Measurements from ENCODE around the gene IGSF10. TPM values are rescaled to one million over a fixed set of nuclear protein-coding genes. Genes with fewer than 3 reads are reported as not detected.

Gene IGSF10
- total RNA-seq, 1 donor from 2014 or later: under 0.01 TPM

- DNase-seq (ENCODE audit: low read depth): no peak
- no peaks in the 10 kb centered on the region for H3K27me3 ChIP-seq (ENCODE audit: control insufficient read depth, insufficient read depth, low read length)
- H3K36me3 ChIP-seq (ENCODE audit: control insufficient read depth, insufficient read depth, low read length): no peaks in the 10 kb centered on the region
- TF ChIP-seq CTCF (IDR thresholded peaks at IDR 0.05; ENCODE audit: insufficient read depth, low read length, poor library complexity, severe bottlenecking): no peak
- H3K4me3 ChIP-seq (ENCODE audit: low read depth, low read length): no peak overlapping the region
Observed at GRCh38 chr3:151480492-151480891, 19.6 kb upstream of the IGSF10 start.

GRCh38 chr3:151479452-151479851 is 18.6 kb upstream of the IGSF10 start:
- H3K36me3 ChIP-seq (ENCODE audit: control insufficient read depth, insufficient read depth, low read length): no peaks in the 10 kb centered on the region

GRCh38 chr3:151478335-151478697 is 17.5 kb upstream of the IGSF10 start:
- TF ChIP-seq CTCF (IDR thresholded peaks at IDR 0.05; ENCODE audit: insufficient read depth, low read length, poor library complexity, severe bottlenecking): no peak
- Histone ChIP-seq H3K27me3 (ENCODE audit: control insufficient read depth, insufficient read depth, low read length) (no peaks in the 10 kb centered on the region), H3K36me3 (ENCODE audit: control insufficient read depth, insufficient read depth, low read length) (no peaks in the 10 kb centered on the region), H3K4me3 (ENCODE audit: low read depth, low read length) (no peak overlapping the region)
- no peak for DNase-seq (ENCODE audit: low read depth)

More at GRCh38 chr3:151479452-151479851, 18.6 kb upstream of the IGSF10 start:
- TF ChIP-seq CTCF (IDR thresholded peaks at IDR 0.05; ENCODE audit: insufficient read depth, low read length, poor library complexity, severe bottlenecking): no peak
- no peak for DNase-seq (ENCODE audit: low read depth)
- Histone ChIP-seq H3K27me3 (ENCODE audit: control insufficient read depth, insufficient read depth, low read length) (no peaks in the 10 kb centered on the region), H3K4me3 (ENCODE audit: low read depth, low read length) (no peak overlapping the region)

GRCh38 chr3:151477591-151478334 is 16.9 kb upstream of the IGSF10 start:
- TF ChIP-seq CTCF (IDR thresholded peaks at IDR 0.05; ENCODE audit: insufficient read depth, low read length, poor library complexity, severe bottlenecking): no peak
- no peaks in the 10 kb centered on the region for H3K27me3 ChIP-seq (ENCODE audit: control insufficient read depth, insufficient read depth, low read length)
- DNase-seq (ENCODE audit: low read depth): no peak
- no peaks in the 10 kb centered on the region for H3K36me3 ChIP-seq (ENCODE audit: control insufficient read depth, insufficient read depth, low read length)
- H3K4me3 ChIP-seq (ENCODE audit: low read depth, low read length): no peak overlapping the region

GRCh38 chr3:151476344-151477018 is 15.6 kb upstream of the IGSF10 start:
- no peak for DNase-seq (ENCODE audit: low read depth)
- H3K36me3 ChIP-seq (ENCODE audit: control insufficient read depth, insufficient read depth, low read length): no peaks in the 10 kb centered on the region
- H3K27me3 ChIP-seq (ENCODE audit: control insufficient read depth, insufficient read depth, low read length): no peaks in the 10 kb centered on the region
- TF ChIP-seq CTCF (IDR thresholded peaks at IDR 0.05; ENCODE audit: insufficient read depth, low read length, poor library complexity, severe bottlenecking): no peak
- no peak overlapping the region for H3K4me3 ChIP-seq (ENCODE audit: low read depth, low read length)
